Stimulated activated CD4-positive, alpha-beta T cell treated with anti-CD3 and anti-CD28 coated beads, Interleukin-1b, Interleukin-23, amount 100 ng/mL, for 24 hours (primary cell): ENCODE measurements around the gene ADM2.
"Not testable (repeated sequence)": the region's sequence is repeated elsewhere in the genome, so short reads cannot be mapped to it uniquely, and the experiment has no call there.

Experiments
- DNase-seq, 4 experiments: peaks; one replicate each; pipeline ENCODE4 v3.0.0-alpha.2; 2020; ENCODE audit warnings: low read depth in 4 of 4, low spot score in 1 of 4

Gene ADM2

GRCh38 chr22:50533856-50534711 lies 52.7 kb downstream of the ADM2 start:
- DNase-seq = not testable (repeated sequence)

- no peak for DNase-seq
Observed at GRCh38 chr22:50535113-50535512, 53.8 kb downstream of the ADM2 start.
